ENCODE results near the gene PRRC2B. TPM values are rescaled to one million over a fixed set of nuclear protein-coding genes. Genes with fewer than 3 reads are reported as not detected.

The PRRC2B gene
- total RNA-seq, 1 experiment from 2014 or later = 200 TPM

GRCh38 chr9:131521822-131522221 lies 127.9 kb downstream of the PRRC2B start:
- DNase-seq (ENCODE audit: low read depth, low spot score) = no peak
- no peak overlapping the region for H3K27ac ChIP-seq (ENCODE audit: low read length)
- no peak for ATAC-seq
- ChIA-PET CTCF (no interaction called here), POLR2A (no interaction called here)
- in situ Hi-C loops (cut with HindIII; ENCODE audit: low pct_unique_long_range_greater_than_20kb, low sequenced_read_pairs) (no loop called here), intact Hi-C loops (cut with micrococcal nuclease; ENCODE audit: unreplicated experiment) (no loop called here)
- no TSS peak for BruUV-seq (replicated peaks)
- TF ChIP-seq, protein P1, sequence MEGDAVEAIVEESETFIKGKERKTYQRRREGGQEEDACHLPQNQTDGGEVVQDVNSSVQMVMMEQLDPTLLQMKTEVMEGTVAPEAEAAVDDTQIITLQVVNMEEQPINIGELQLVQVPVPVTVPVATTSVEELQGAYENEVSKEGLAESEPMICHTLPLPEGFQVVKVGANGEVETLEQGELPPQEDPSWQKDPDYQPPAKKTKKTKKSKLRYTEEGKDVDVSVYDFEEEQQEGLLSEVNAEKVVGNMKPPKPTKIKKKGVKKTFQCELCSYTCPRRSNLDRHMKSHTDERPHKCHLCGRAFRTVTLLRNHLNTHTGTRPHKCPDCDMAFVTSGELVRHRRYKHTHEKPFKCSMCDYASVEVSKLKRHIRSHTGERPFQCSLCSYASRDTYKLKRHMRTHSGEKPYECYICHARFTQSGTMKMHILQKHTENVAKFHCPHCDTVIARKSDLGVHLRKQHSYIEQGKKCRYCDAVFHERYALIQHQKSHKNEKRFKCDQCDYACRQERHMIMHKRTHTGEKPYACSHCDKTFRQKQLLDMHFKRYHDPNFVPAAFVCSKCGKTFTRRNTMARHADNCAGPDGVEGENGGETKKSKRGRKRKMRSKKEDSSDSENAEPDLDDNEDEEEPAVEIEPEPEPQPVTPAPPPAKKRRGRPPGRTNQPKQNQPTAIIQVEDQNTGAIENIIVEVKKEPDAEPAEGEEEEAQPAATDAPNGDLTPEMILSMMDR (IDR thresholded peaks at IDR 0.05) = no peak
- TF ChIP-seq REST (IDR thresholded peaks at IDR 0.05; ENCODE audit: insufficient read depth in 1 of 2, low read depth in 2 of 2, low read length in 1 of 2) (no peak), SIN3A (IDR thresholded peaks at IDR 0.05; ENCODE audit: borderline replicate concordance, insufficient read depth, low read depth, low read length) (no peak), POLR2AphosphoS5 (IDR thresholded peaks at IDR 0.05; ENCODE audit: low read depth, low read length) (no peak), TCF7L2 (IDR thresholded peaks at IDR 0.05; ENCODE audit: low read depth, low read length) (no peak)
- H3K4me3 ChIP-seq (ENCODE audit: low read depth in 2 of 2, low read length in 2 of 2) = no peak overlapping the region
- H3K36me3 ChIP-seq (ENCODE audit: control insufficient read depth, insufficient read depth, low read length) = no peaks in the 10 kb centered on the region; the same call in 1 of the 2 replicates
- no peaks in the 10 kb centered on the region for H3K9me3 ChIP-seq (ENCODE audit: control insufficient read depth, insufficient read depth, low read depth, low read length)
- H3K4me1 ChIP-seq (ENCODE audit: control insufficient read depth, insufficient read depth, low read length) = no peaks in the 10 kb centered on the region
- no peaks in the 10 kb centered on the region for H3K27me3 ChIP-seq (ENCODE audit: control insufficient read depth, insufficient read depth, low read length)

DNA sequence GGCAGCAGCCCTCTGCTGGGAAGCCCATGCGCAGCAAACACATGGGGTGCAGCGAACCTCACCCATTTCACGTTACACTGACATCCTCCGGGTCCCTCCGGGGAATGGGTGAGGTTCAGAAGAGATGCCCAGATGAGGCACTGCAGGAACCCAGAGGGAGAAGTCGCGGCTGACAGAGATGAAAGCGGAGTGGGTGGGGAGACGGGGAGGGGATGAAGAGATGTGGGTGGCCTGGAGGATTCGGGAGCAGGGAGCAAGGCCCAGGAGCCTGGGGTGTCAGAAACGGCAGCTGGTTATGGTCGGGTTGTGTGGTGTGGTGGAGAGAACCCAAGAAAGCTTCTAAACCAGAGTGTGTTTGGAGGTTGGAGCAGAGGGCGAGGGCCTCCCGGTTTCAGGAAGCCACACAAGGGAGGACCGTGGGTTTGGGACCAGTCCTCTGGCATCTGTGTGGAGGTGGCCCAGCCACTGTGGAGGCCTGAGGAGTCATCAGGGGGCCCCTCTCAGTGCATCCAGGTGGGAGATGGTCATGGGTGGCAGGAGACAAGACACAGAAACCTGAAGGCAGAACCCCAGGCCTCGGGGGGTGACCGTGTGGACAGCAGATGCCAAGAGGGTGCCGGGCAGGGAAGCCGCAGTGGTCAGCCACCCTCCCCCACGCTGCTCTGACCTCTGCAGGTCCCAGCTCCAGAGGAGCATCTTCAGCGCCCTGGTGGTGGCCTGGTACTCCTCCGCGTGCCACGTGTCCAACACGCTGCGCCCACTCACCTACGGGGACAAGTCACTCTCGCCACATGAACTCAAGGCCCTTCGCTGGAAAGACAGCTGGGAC lies 128.6 kb downstream of the PRRC2B start:
- BruUV-seq (replicated peaks) = no TSS peak
- TF ChIP-seq SIN3A (IDR thresholded peaks at IDR 0.05; ENCODE audit: borderline replicate concordance, insufficient read depth, low read depth, low read length) (no peak), POLR2AphosphoS5 (IDR thresholded peaks at IDR 0.05; ENCODE audit: low read depth, low read length) (no peak), REST (IDR thresholded peaks at IDR 0.05; ENCODE audit: insufficient read depth in 1 of 2, low read depth in 2 of 2, low read length in 1 of 2) (no peak), TCF7L2 (IDR thresholded peaks at IDR 0.05; ENCODE audit: low read depth, low read length) (no peak)
- TF ChIP-seq, protein P1 (IDR thresholded peaks at IDR 0.05) = no peak
- POLR2A ChIA-PET = no interaction called here
- intact Hi-C loops (cut with micrococcal nuclease; ENCODE audit: unreplicated experiment) = no loop called here
- H3K36me3 ChIP-seq (ENCODE audit: control insufficient read depth, insufficient read depth, low read length) = no peaks in the 10 kb centered on the region; the same call in 1 of the 2 replicates
- H3K4me3 ChIP-seq (ENCODE audit: low read depth in 2 of 2, low read length in 2 of 2) = no peak overlapping the region
- H3K9me3 ChIP-seq (ENCODE audit: control insufficient read depth, insufficient read depth, low read depth, low read length) = no peaks in the 10 kb centered on the region
- H3K4me1 ChIP-seq (ENCODE audit: control insufficient read depth, insufficient read depth, low read length) = no peaks in the 10 kb centered on the region
- H3K27me3 ChIP-seq (ENCODE audit: control insufficient read depth, insufficient read depth, low read length) = no peaks in the 10 kb centered on the region
- in situ Hi-C loops (cut with HindIII; ENCODE audit: low pct_unique_long_range_greater_than_20kb, low sequenced_read_pairs) = no loop called here
- DNase-seq (ENCODE audit: low read depth, low spot score) (no peak), ATAC-seq (no peak)
- H3K27ac ChIP-seq (ENCODE audit: low read length) = no peak overlapping the region
- CTCF ChIA-PET = no interaction called here

All from Panc1 (cell line).